Liver (tissue), 9 donors: ENCODE results near the gene EMCN. TPM values are rescaled to one million over a fixed set of nuclear protein-coding genes. Genes with fewer than 3 reads are reported as not detected.
"Not testable (repeated sequence)": the region's sequence is repeated elsewhere in the genome, so short reads cannot be mapped to it uniquely, and the experiment has no call there.

Experiments
- DNase-seq: peaks from one replicate; pipeline ENCODE4 v3.0.0-alpha.2; 2017; ENCODE audit warnings: low spot score
- H3K27ac ChIP-seq, 2 donors: one replicate each; pipeline ENCODE4 v1.7.0; 2013; ENCODE audit warnings: inconsistent platforms in 2 of 2, low read length in 2 of 2, control low read depth in 1 of 2, low read depth in 1 of 2, mild to moderate bottlenecking in 1 of 2
- H3K27me3 ChIP-seq, 4 donors: one replicate each; pipeline versions ENCODE4 v1.6.1 to v1.7.0; 2013; ENCODE audit warnings: low read length in 3 of 4, inconsistent platforms in 1 of 4, mild to moderate bottlenecking in 1 of 4, moderate library complexity in 1 of 4; ENCODE audit not compliant: control insufficient read depth in 4 of 4, insufficient read depth in 4 of 4
- H3K36me3 ChIP-seq, 4 donors: one replicate each; pipeline versions ENCODE4 v1.6.1 to v1.7.0; 2013; ENCODE audit warnings: low read length in 3 of 4, mild to moderate bottlenecking in 3 of 4, low read depth in 1 of 4, moderate library complexity in 1 of 4; ENCODE audit not compliant: control insufficient read depth in 4 of 4, insufficient read depth in 3 of 4
- H3K4me1 ChIP-seq, 4 donors: one replicate each; pipeline versions ENCODE4 v1.6.1 to v1.7.0; 2013; ENCODE audit warnings: low read length in 3 of 4, mild to moderate bottlenecking in 3 of 4, moderate library complexity in 1 of 4; ENCODE audit not compliant: control insufficient read depth in 4 of 4, insufficient read depth in 4 of 4
- H3K4me3 ChIP-seq, 3 donors: one replicate each; pipeline versions ENCODE4 v1.6.1 to v1.7.0; 2013; ENCODE audit warnings: low read length in 3 of 3, control low read depth in 1 of 3, low read depth in 1 of 3, mild to moderate bottlenecking in 1 of 3
- H3K9ac ChIP-seq, 2 donors: one replicate each; pipeline ENCODE4 v1.7.0; 2013; ENCODE audit warnings: low read length in 2 of 2, mild to moderate bottlenecking in 2 of 2, moderate library complexity in 2 of 2, control low read depth in 1 of 2, low read depth in 1 of 2
- H3K9me3 ChIP-seq, 4 donors: one replicate each; pipeline versions ENCODE4 v1.6.1 to v1.7.0; 2013; ENCODE audit warnings: low read length in 3 of 4; ENCODE audit not compliant: control insufficient read depth in 4 of 4
- CTCF ChIP-seq: fragments of 150-350 bp; IDR thresholded peaks from 2 replicates; pipeline ENCODE4 v1.5.1; 2017; ENCODE audit warnings: improper control_type of control experiment, low read depth, low read length; ENCODE audit not compliant: missing input control
- EGR1 ChIP-seq, 2 donors: IDR thresholded peaks; 2 replicates each; pipeline ENCODE4 v1.6.1; 2016 to 2018; ENCODE audit warnings: antibody characterized with exemption in 2 of 2, low read depth in 2 of 2
- FOXA1 ChIP-seq: IDR thresholded peaks from 2 replicates; pipeline ENCODE4 v1.6.1; 2016; ENCODE audit warnings: antibody characterized with exemption
- FOXA2 ChIP-seq: IDR thresholded peaks from 2 replicates; pipeline ENCODE4 v1.6.1; 2016; ENCODE audit warnings: antibody characterized with exemption
- HNF4A ChIP-seq, 2 donors: conservative IDR thresholded peaks; 2 replicates each; pipeline ENCODE4 v1.6.1; 2016; ENCODE audit warnings: antibody characterized with exemption in 2 of 2, mild to moderate bottlenecking in 2 of 2
- RXRA ChIP-seq, 2 donors: IDR thresholded peaks; 2 replicates each; pipeline ENCODE4 v1.6.1; 2017 to 2018; ENCODE audit warnings: antibody characterized with exemption in 2 of 2, mild to moderate bottlenecking in 1 of 2
- WGBS: extraction: QIAGEN DNeasy Blood & Tissue Kit; methylation state at CpG from one replicate; pipeline ENCODE4 v1.1.7; 2013; 5-methylcytosine and 5-hydroxymethylcytosine counted together
- polyA plus RNA-seq, 2 donors: library from polyadenylated mRNA; stranded (reverse) in 1 of 2; unstranded in 1 of 2; fragments of 200-250 nt in 1 of 2; fragments of >200 nt in 1 of 2; fragmentation: Nextera tagmentation in 1 of 2; extraction: Ambion mirVana in 1 of 2; gene quantifications; one replicate each; pipeline versions ENCODE4 v1.2.1 to v1.2.3, GENCODE V29; 2013 to 2015
- total RNA-seq, 2 donors: library from RNA; depleted of rRNA; stranded (reverse); fragments of >200 nt; gene quantifications; one replicate each; pipeline ENCODE4 v1.2.3, GENCODE V29; 2014
- TF ChIP-seq, protein P1 (sequence below): IDR thresholded peaks from 2 replicates; pipeline ENCODE4 v1.6.1; 2016; ENCODE audit warnings: antibody characterized with exemption
- TF ChIP-seq, protein P2 (sequence below): IDR thresholded peaks from 2 replicates; pipeline ENCODE4 v1.6.1; 2016; ENCODE audit warnings: antibody characterized with exemption
- donor health status: healthy.
- donor health status: healthy.
- donor health status: healthy.
- donor health status: healthy.
- donor health status: healthy.

The EMCN gene
- total and polyA plus RNA-seq, 4 donors: 1.8 to 4.4 (median 2.5) TPM

GRCh38 chr4:100356172-100356571 is 161.7 kb downstream of the EMCN start:
- TF ChIP-seq RXRA (IDR thresholded peaks at IDR 0.05) (no peak), CTCF (no peak), FOXA1 (no peak), EGR1 (IDR thresholded peaks at IDR 0.05; ENCODE audit: low read depth in 2 of 2) (no peak), HNF4A (conservative IDR thresholded peaks at IDR 0.05) (no peak)
- TF ChIP-seq, protein P1, sequence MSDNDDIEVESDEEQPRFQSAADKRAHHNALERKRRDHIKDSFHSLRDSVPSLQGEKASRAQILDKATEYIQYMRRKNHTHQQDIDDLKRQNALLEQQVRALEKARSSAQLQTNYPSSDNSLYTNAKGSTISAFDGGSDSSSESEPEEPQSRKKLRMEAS: no peak
- TF ChIP-seq, protein P2, sequence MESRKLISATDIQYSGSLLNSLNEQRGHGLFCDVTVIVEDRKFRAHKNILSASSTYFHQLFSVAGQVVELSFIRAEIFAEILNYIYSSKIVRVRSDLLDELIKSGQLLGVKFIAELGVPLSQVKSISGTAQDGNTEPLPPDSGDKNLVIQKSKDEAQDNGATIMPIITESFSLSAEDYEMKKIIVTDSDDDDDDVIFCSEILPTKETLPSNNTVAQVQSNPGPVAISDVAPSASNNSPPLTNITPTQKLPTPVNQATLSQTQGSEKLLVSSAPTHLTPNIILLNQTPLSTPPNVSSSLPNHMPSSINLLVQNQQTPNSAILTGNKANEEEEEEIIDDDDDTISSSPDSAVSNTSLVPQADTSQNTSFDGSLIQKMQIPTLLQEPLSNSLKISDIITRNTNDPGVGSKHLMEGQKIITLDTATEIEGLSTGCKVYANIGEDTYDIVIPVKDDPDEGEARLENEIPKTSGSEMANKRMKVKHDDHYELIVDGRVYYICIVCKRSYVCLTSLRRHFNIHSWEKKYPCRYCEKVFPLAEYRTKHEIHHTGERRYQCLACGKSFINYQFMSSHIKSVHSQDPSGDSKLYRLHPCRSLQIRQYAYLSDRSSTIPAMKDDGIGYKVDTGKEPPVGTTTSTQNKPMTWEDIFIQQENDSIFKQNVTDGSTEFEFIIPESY: no peak
- Histone ChIP-seq H3K9ac (no peak overlapping the region), H3K27me3 (no peaks in the 10 kb centered on the region), H3K36me3 (no peaks in the 10 kb centered on the region), H3K4me1 (no peaks in the 10 kb centered on the region), H3K9me3 (peaks cover 0 to 5% (median 0%) of the 10 kb centered on the region in 4 donors), H3K4me3 (no peak overlapping the region), H3K27ac (no peak overlapping the region)
- no peak for DNase-seq
- WGBS: 53% methylated on average over 1 of the region's 1 CpG

- not testable (repeated sequence) for H3K27ac ChIP-seq, H3K9ac ChIP-seq, H3K27me3 ChIP-seq, DNase-seq, H3K4me1 ChIP-seq, H3K9me3 ChIP-seq, H3K4me3 ChIP-seq, H3K36me3 ChIP-seq
- 72% methylated on average over 3 of the region's 3 CpGs for WGBS
Measured at GRCh38 chr4:100352352-100352751, 165.5 kb downstream of the EMCN start.

GRCh38 chr4:100348473-100348872 is 169.3 kb downstream of the EMCN start:
- no peak for TF ChIP-seq EGR1 (IDR thresholded peaks at IDR 0.05; ENCODE audit: low read depth in 2 of 2)
- Histone ChIP-seq H3K36me3 (no peaks in the 10 kb centered on the region), H3K9ac (no peak overlapping the region), H3K4me3 (no peak overlapping the region), H3K27me3 (peaks cover 0 to 2% (median 0%) of the 10 kb centered on the region in 4 donors), H3K27ac (no peak overlapping the region), H3K9me3 (no peaks in the 10 kb centered on the region), H3K4me1 (no peaks in the 10 kb centered on the region)
- WGBS: 79% methylated on average over 3 of the region's 3 CpGs
- DNase-seq: no peak

- no peak overlapping the region for H3K4me3 ChIP-seq
- WGBS: 38% methylated on average over 1 of the region's 1 CpG
- no peaks in the 10 kb centered on the region for H3K4me1 ChIP-seq
- peaks cover 0 to 2% (median 0%) of the 10 kb centered on the region in 4 donors for H3K27me3 ChIP-seq
- DNase-seq: no peak
- no peaks in the 10 kb centered on the region for H3K36me3 ChIP-seq
- H3K27ac ChIP-seq: no peak overlapping the region
- TF ChIP-seq FOXA2 (no peak), CTCF (no peak)
- H3K9ac ChIP-seq: no peak overlapping the region
- H3K9me3 ChIP-seq: no peaks in the 10 kb centered on the region
Measured at GRCh38 chr4:100347241-100347640, 170.6 kb downstream of the EMCN start.
